A204.1 (cell line): Measurements from ENCODE around the gene NOS1.

Experiments used
- FAIRE-seq: peaks from 2 replicates; lab custom pipeline; 2012; peaks lifted over from hg19 to GRCh38; lab: Jason Lieb, UNC

Gene NOS1

DNA sequence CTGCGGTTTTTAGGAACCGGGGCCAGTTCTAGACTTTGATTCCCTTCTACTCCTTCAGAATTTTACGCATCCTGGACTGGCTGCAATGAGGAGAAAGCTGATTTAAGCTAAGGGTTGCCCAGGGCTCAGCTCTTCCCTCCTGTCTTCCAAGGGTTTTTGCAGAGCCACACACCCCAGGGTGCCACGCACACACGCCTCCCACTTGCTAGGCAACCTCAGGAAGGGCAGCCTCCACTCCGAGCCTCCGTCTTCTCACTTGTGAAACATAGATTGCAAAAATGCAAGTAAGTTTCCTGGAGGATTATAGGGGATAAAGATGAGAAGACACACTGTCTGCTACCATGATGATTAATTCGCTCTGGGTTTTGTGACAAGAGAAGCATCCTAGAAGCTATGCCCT lies 31.7 kb downstream of the NOS1 start:
- FAIRE-seq: no peak

DNA sequence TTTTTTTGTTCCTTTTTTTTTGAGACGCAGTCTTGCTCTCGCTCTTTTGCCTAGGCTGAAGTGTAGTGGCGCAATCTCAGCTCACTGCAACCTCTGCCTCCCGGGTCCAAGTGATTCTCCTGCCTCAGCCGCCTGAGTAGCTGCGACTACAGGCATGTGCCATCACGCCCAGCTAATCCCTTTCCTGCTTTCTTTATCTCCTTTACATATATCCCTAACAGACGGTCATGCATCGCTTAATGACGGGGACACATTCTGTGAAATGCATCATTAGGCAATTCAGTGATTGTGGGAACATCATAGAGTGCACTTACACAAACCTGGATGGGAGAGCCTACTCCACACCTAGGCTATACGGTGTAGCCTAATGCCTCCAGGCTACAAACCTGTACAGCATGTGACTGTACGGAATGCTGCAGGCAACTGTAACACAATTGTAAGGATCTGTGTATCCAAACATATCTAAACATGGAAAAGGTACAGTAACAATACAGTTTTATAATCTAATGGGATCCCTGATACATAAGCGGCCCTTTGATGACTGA lies 32.8 kb downstream of the NOS1 start:
- no peak for FAIRE-seq

GRCh38 chr12:117322428-117322827 lies 39.0 kb downstream of the NOS1 start:
- no peak for FAIRE-seq

DNA sequence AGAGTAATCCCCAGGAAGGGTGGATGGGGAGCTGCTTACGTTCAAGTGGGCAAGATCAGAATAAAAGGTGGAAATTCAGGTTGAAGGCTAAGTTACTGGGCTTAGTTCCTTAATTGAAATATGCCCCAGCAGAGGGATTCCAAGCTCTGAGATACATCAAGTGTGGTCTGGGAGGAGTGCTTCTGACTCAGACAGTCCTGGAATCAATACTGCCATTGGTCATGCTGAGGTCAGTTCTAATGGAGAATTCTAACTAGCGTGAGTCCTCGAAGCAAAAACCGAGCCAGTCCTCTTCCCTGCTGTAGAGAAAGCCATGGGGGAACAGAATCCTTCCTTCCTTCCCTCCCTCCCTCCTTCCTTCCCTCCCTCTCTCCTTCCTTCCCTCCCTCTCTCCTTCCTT lies 39.9 kb downstream of the NOS1 start:
- no peak for FAIRE-seq

GRCh38 chr12:117318591-117318990 lies 42.8 kb downstream of the NOS1 start:
- FAIRE-seq: no peak

GRCh38 chr12:117316336-117316735 lies 45.1 kb downstream of the NOS1 start:
- no peak for FAIRE-seq

DNA sequence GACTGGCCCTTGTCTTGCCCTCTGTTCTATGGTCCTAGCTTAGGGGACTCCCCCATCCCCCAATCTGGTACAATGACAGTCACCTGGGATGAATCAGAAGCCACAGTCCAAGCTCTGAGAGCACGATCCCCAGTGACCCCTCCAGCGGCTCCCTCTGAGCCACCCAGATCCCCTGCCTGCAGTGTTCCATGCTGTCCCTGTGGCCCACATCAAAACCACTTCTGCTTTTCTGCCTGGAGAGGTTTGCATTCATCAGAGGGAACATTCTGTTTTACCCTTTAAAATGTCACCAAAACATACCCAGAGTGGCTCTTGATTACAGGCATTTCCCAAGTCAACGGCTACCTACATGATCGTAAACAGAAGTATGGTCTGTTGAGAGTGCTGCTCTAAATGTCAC lies 47.5 kb downstream of the NOS1 start:
- no peak for FAIRE-seq

DNA sequence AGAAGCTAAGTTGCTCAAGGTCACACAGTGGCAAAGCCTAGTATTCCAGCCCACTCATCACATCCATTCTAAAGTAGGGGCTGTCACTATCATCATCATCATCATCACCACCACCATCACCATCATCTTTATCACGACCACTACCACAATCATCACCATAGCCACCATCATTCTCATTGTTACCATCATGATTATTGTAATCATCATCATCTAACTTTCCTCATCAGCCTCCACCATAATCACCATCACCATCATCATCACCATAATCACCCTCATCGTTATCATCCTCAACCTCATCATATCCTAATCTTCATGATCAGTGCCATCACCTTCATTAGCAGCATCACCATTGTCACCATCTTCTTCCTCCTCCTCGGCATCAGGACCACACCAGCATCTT lies 48.7 kb downstream of the NOS1 start:
- no peak for FAIRE-seq

- FAIRE-seq: no peak
Observed at GRCh38 chr12:117309276-117309925, 52.0 kb downstream of the NOS1 start.

DNA sequence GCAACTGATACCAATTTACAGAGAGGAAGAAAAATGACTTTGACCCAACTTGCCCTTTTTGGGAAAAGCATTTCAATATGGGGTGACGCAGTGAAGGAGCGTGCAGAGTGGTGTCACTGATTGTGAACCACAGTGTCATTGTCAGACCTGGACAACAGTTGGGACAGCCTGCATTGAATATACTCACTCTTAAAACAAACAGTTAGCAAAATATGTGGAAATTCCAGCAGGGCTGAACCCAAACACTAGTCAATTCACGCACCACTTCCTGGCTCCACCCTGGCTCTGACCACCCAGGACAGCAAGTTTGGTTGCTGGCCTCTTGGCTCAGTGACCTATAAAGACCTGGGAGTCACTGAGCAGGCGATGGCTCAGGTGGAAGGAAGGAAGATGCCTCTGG lies 61.3 kb downstream of the NOS1 start:
- FAIRE-seq: no peak

GRCh38 chr12:117298648-117299225 lies 62.7 kb downstream of the NOS1 start:
- no peak for FAIRE-seq

- FAIRE-seq: no peak
Observed at GRCh38 chr12:117298191-117298590, 63.2 kb downstream of the NOS1 start.

- no peak for FAIRE-seq
Observed at GRCh38 chr12:117294189-117294603, 67.2 kb downstream of the NOS1 start.

DNA sequence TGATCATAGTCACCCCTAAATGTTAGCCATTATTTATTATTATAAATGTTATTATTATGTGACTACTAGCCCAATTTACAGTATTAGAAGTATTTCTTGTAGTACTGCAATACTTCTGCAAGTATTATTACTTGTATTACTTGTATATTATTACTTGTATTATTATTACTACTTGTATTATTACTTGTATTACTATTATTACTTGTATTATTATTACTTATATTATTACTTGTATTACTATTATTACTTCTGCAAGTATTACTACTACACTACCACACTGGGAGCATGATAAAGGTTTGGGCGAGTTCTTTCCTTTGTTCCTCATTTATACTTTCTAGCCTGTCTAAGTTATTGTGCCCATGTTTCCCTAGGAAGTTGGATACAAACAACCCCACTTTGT lies 67.9 kb downstream of the NOS1 start:
- no peak for FAIRE-seq

DNA sequence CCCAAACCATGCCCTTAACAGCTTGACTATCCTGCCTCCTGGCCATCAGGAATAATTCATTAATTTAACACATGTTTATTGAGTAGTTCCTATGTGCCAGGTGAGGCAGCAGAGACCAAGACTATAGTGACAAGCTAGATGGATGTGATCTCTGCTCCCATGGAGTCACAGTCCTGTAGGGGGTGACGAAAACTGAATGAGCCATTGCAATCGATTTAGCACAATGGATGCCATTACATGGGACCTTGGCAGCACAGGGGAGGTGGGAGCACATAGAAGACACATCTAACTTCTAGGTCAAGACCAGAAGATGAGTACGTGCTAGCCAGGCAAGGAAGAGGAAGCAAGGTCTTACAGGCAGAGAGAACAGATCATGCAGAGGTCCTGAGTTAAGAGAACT lies 68.7 kb downstream of the NOS1 start:
- FAIRE-seq: no peak

DNA sequence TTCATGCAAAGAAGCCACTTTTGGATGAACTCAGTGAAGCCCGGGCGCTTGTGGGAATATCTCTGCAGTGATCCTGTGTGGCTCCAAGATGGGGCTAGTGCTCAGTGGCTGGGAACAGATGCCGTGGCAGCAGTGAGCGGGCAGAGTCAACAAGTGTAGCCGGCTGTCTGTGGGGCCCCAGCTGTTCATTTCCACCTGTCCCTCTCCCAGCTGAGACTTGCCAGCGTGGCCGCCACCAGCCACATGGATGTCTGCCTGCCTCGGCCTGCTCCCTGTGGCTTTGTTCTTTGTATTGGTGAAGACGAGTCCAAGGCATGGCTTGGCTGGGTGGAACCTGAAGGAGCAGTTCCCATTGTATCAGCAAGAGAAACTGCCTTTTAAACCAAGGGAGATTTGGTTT lies 77.3 kb downstream of the NOS1 start:
- no peak for FAIRE-seq

- FAIRE-seq: no peak
Observed at GRCh38 chr12:117282490-117282889, 78.9 kb downstream of the NOS1 start.

DNA sequence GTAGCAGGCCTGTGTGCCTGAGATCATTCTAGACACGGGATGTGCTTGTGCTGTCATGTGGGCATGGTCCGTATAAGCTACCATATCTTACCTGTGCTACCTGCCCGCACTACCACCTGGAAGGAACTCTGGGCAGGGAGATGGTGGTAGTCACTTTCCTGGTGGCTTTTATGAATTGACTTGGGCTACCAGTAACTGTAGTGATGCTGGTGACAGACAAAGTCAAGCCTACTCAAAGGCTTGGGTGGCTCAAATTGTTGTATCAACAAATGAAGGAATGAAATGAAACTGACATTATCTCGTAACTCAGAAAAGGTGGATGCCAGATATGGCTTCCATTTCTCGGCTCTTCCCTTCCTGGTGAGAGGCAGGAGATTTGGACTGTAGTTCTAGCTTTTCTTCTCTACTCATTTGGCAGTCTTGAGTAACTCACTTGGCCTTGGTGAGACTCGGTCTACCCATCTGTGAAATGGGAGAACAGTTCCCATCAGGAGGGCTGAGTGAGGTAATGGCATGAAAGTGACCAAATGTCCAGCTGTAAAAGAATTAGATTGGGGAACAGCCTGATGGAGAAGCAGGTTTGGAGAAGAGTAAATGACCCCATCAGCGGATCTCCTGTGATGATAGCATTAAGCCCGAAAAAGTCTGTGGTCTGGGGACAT lies 81.3 kb downstream of the NOS1 start:
- FAIRE-seq: no peak

GRCh38 chr12:117279606-117280005 lies 81.8 kb downstream of the NOS1 start:
- FAIRE-seq: no peak

- no peak for FAIRE-seq
Observed at GRCh38 chr12:117277875-117278274, 83.6 kb downstream of the NOS1 start.

DNA sequence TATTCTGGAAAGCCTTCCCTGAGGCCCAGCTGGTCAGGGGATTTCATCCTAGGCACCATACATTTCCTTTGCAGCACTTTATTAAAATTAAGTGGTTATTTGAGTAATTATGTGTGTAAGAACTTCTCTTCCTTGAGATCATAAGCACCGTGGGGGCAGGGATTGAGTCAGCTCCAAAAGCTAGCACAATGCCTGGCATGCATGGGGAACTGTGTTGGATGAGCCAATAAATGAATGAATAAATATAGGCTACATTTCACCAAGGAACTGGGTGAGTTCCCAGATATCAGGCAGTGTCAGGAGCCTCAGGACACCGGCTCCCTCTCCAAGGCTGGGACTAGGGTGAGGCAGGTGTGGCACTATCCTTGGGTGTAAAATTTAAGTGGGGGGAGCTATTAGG lies 88.3 kb downstream of the NOS1 start:
- no peak for FAIRE-seq

DNA sequence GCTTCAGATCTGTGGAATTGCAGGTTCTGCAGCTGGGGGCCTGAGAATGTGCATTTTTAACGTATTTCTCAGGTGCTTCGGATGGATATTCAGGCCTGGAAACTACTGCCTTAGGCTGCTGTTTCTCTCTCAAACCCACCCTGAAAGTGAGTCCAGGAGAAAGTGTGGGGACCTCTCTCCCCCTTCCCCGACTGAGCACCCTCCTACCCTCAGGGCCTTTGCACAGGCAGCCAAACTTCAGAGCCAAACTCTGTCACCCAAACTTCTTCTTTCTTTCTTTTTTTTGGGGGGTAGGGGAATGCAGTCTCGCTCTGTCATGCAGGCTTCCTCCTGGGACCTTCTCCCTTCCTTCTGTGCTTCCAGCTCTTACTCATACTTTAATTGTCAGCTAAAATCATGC lies 88.7 kb downstream of the NOS1 start:
- FAIRE-seq: no peak

- no peak for FAIRE-seq
Observed at GRCh38 chr12:117262749-117263148, 98.7 kb downstream of the NOS1 start.

DNA sequence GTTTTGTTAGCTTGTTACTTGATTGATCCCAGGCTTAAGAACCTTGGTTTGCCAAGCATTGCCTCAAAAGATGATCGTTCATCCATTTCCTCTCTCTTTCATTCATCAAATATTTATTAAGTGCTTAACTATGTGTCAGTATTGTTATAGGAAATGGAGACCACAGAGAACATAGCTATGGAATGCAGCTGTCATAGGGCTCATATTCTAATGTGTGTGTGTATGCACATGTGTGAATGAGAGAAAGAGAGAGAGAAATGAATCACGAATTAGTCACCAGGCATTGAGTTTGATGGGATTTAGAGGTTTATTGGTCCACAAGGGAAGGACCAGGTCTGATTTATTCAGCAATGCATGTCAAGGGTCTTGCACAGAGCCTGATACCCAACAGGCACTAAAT lies 100.2 kb downstream of the NOS1 start:
- no peak for FAIRE-seq
